Ovary (tissue), 9 donors: ENCODE results near the gene LMO1. TPM values are rescaled to one million over a fixed set of nuclear protein-coding genes. Genes with fewer than 3 reads are reported as not detected.
A peak's percentile ranks its signal among the peaks of the same experiment; 100 is the strongest.

Experiments
- DNase-seq, 5 donors: peaks; one replicate each; pipeline ENCODE4 v3.0.0-alpha.2; 2019 to 2020
- H3K27ac ChIP-seq, 2 donors: fragments of 200-600 bp; one replicate each; pipeline versions ENCODE4 v1.5.1 to v1.8.0; 2019 to 2022
- H3K27me3 ChIP-seq: fragments of 200-600 bp; one replicate; pipeline ENCODE4 v1.8.0; 2022
- H3K36me3 ChIP-seq: fragments of 200-600 bp; sonication (generic); one replicate; pipeline ENCODE4 v1.5.1; 2019
- H3K4me1 ChIP-seq: one replicate; pipeline ENCODE4 v1.8.1; 2013; ENCODE audit warnings: mild to moderate bottlenecking, moderate library complexity; ENCODE audit not compliant: insufficient read depth
- H3K4me3 ChIP-seq: fragments of 200-600 bp; sonication (generic); one replicate; pipeline ENCODE4 v1.5.1; 2017
- H3K9me3 ChIP-seq, 2 donors: fragments of 200-600 bp in 1 of 2; sonication (generic) in 1 of 2; one replicate each; pipeline versions ENCODE4 v1.5.1 to v1.8.1; 2013 to 2019; ENCODE audit warnings: mild to moderate bottlenecking in 1 of 2, moderate library complexity in 1 of 2
- CTCF ChIP-seq, 3 donors: fragments of 450-650 bp in 2 of 3; fragments of 200-600 bp in 1 of 3; IDR thresholded peaks; one replicate each; pipeline versions ENCODE4 v1.5.1 to v1.8.0; 2016 to 2022; ENCODE audit warnings: antibody characterized with exemption in 3 of 3, mild to moderate bottlenecking in 1 of 3
- EP300 ChIP-seq: sonication (generic); formaldehyde crosslinking; IDR thresholded peaks from one replicate; pipeline ENCODE4 v1.6.1; 2017; ENCODE audit warnings: antibody characterized with exemption
- POLR2A ChIP-seq: fragments of 450-650 bp; IDR thresholded peaks from one replicate; pipeline ENCODE4 v1.6.1; 2017; ENCODE audit warnings: antibody characterized with exemption, mild to moderate bottlenecking, moderate library complexity
- WGBS, 3 donors: extraction: QIAGEN DNeasy Blood & Tissue Kit in 1 of 3; methylation state at CpG; one replicate each; pipeline versions ENCODE4 v1.1.5 to v1.1.7; 2013 to 2017; 5-methylcytosine and 5-hydroxymethylcytosine counted together
- intact Hi-C, 4 donors: fragments of 100-400 bp; cut with DNase I; formaldehyde crosslinking; loops; one replicate each; pipeline versions ENCODE4 v1.11.0 to v1.15.1; 2022 to 2023
- polyA plus RNA-seq, 2 donors: library from polyadenylated mRNA; stranded (reverse); fragments of 200-250 nt in 1 of 2; fragments of 350-450 nt in 1 of 2; fragmentation: Illumina TruSeq in 1 of 2; extraction: RNeasy Lipid Tissue Mini Kit (QIAGEN cat#74804) in 1 of 2; gene quantifications; one replicate each; pipeline ENCODE4 v1.2.3, GENCODE V29; 2013 to 2014
- total RNA-seq, 7 donors: library from RNA; depleted of rRNA in 2 of 7; stranded (reverse); fragments of >200 nt in 2 of 7; fragmentation: NEBNext Ultra II Directional in 3 of 7; extraction: Animal tissue kit (Norgen Biotek cat#: 25700) in 3 of 7; gene quantifications; one replicate each; pipeline versions ENCODE4 v1.1.0 to v1.2.4, GENCODE V29; 2016 to 2023
- donor health status: DM: no; HTN: no; CAD: no; lungs with moderate emphysema.
- donor health status: DM: no; HTN: no; CAD: no.
- donor health status: Bipolar disorder and iron deficiency.
- donor health status: DM: yes; HTN: yes; CAD: no.
- donor health status: DM: no; HTN: no; CAD: no.
- donor health status: DM: yes; HTN: yes; CAD: no.

LMO1 gene
- total and polyA plus RNA-seq, 9 donors = 0.18 to 0.55 (median 0.32) TPM; not detected in 6

GRCh38 chr11:8283465-8284230 lies 20.0 kb upstream of the LMO1 start:
- Histone ChIP-seq H3K9me3 (no peaks in the 10 kb centered on the region), H3K4me1 (no peaks in the 10 kb centered on the region), H3K27me3 (no peaks in the 10 kb centered on the region), H3K36me3 (no peaks in the 10 kb centered on the region), H3K4me3 (no peak overlapping the region), H3K27ac (no peak overlapping the region)
- DNase-seq = peak in 1 of 5 donors; percentile 47
- TF ChIP-seq EP300 = no peak
- TF ChIP-seq CTCF (IDR thresholded peaks at IDR 0.05) = no peak
- no peak for TF ChIP-seq POLR2A
- intact Hi-C loops = no loop called here
- 8 to 13% (median 9%) methylated on average over 25 to 32 of the region's 32 CpGs for WGBS, 3 donors

- Histone ChIP-seq H3K27ac (no peak overlapping the region), H3K9me3 (no peaks in the 10 kb centered on the region), H3K36me3 (no peaks in the 10 kb centered on the region), H3K4me1 (no peaks in the 10 kb centered on the region), H3K27me3 (no peaks in the 10 kb centered on the region), H3K4me3 (no peak overlapping the region)
- WGBS, 3 donors = 35 to 43% (median 40%) methylated on average over 8 of the region's 8 CpGs
- TF ChIP-seq POLR2A = no peak
- TF ChIP-seq EP300 = no peak
- TF ChIP-seq CTCF (IDR thresholded peaks at IDR 0.05) = no peak
- DNase-seq = no peak
- intact Hi-C loops = no loop called here
These were observed 19.4 kb upstream of the LMO1 start for GRCh38 chr11:8283100-8283464.

GRCh38 chr11:8282631-8283030 lies 19.0 kb upstream of the LMO1 start:
- H3K27me3 ChIP-seq = no peaks in the 10 kb centered on the region
- TF ChIP-seq CTCF (IDR thresholded peaks at IDR 0.05) = no peak
- no peaks in the 10 kb centered on the region for H3K36me3 ChIP-seq
- H3K4me1 ChIP-seq = no peaks in the 10 kb centered on the region
- H3K4me3 ChIP-seq = no peak overlapping the region
- intact Hi-C loops = no loop called here
- DNase-seq = no peak
- no peaks in the 10 kb centered on the region for H3K9me3 ChIP-seq
- WGBS, 3 donors = 80 to 84% (median 83%) methylated on average over 10 of the region's 10 CpGs
- H3K27ac ChIP-seq = no peak overlapping the region

- intact Hi-C loops = no loop called here
- DNase-seq = no peak
- Histone ChIP-seq H3K4me1 (no peaks in the 10 kb centered on the region), H3K9me3 (no peaks in the 10 kb centered on the region), H3K27ac (no peak overlapping the region), H3K27me3 (no peaks in the 10 kb centered on the region), H3K4me3 (no peak overlapping the region), H3K36me3 (no peaks in the 10 kb centered on the region)
- 93 to 96% (median 96%) methylated on average over 2 of the region's 2 CpGs for WGBS, 3 donors
- TF ChIP-seq POLR2A (no peak), CTCF (IDR thresholded peaks at IDR 0.05) (no peak), EP300 (no peak)
These were observed 17.6 kb upstream of the LMO1 start for GRCh38 chr11:8281266-8281665.
